DND-41 (cell line): ENCODE measurements around the gene SCEL.

Source experiments
- ATAC-seq: fragments of 200-7000 bp; cut with Tn5 transposase; 3 replicates; pipeline ENCODE4 v1.9.1; 2021; ENCODE audit warnings: low read depth; ENCODE audit not compliant: insufficient read depth
- DNase-seq: peaks from one replicate; pipeline ENCODE4 v3.0.0-alpha.2; 2020
- H2AFZ ChIP-seq: 2 replicates; pipeline ENCODE4 v1.6.0; 2012; ENCODE audit warnings: low read depth, low read length
- H3K27ac ChIP-seq: 2 replicates; pipeline ENCODE4 v1.5.1; 2012; ENCODE audit warnings: low read length, inconsistent platforms
- H3K27me3 ChIP-seq: fragments of 200-600 bp; sonication (generic); 2 replicates; pipeline ENCODE4 v1.6.0; 2012; ENCODE audit warnings: low read length, mild to moderate bottlenecking, inconsistent platforms; ENCODE audit not compliant: insufficient read depth, poor library complexity
- H3K36me3 ChIP-seq: 2 replicates; pipeline ENCODE4 v1.5.1; 2012; ENCODE audit warnings: low read length, inconsistent platforms; ENCODE audit not compliant: insufficient read depth
- H3K4me1 ChIP-seq: 2 replicates; pipeline ENCODE4 v1.5.1; 2012; ENCODE audit warnings: mild to moderate bottlenecking, low read length; ENCODE audit not compliant: insufficient read depth
- H3K4me2 ChIP-seq: 2 replicates; pipeline ENCODE4 v1.6.0; 2012; ENCODE audit warnings: mild to moderate bottlenecking, moderate library complexity, low read length, inconsistent platforms; ENCODE audit not compliant: insufficient read depth
- H3K4me3 ChIP-seq, 2 experiments: fragments of 200-600 bp in 1 of 2; shearing (Covaris generic) in 1 of 2; 2 replicates each; pipeline ENCODE4 v1.5.1; 2012 to 2016; ENCODE audit warnings: inconsistent platforms in 2 of 2, low read length in 2 of 2, mild to moderate bottlenecking in 2 of 2, low read depth in 1 of 2, moderate library complexity in 1 of 2
- H3K79me2 ChIP-seq: 2 replicates; pipeline ENCODE4 v1.6.0; 2012; ENCODE audit warnings: low read length, inconsistent platforms; ENCODE audit not compliant: insufficient read depth
- H3K9ac ChIP-seq: 2 replicates; pipeline ENCODE4 v1.6.0; 2012; ENCODE audit warnings: low read depth, mild to moderate bottlenecking, inconsistent platforms, low read length, moderate library complexity
- H3K9me3 ChIP-seq: 2 replicates; pipeline ENCODE4 v1.5.1; 2012; ENCODE audit warnings: low read length, moderate library complexity, mild to moderate bottlenecking, inconsistent platforms; ENCODE audit not compliant: insufficient read depth, severe bottlenecking
- H4K20me1 ChIP-seq: 2 replicates; pipeline ENCODE4 v1.6.0; 2012; ENCODE audit warnings: low read length; ENCODE audit not compliant: insufficient read depth
- EZH2 ChIP-seq: IDR thresholded peaks from 3 replicates; pipeline ENCODE4 v1.6.1; 2012; ENCODE audit warnings: borderline replicate concordance, low read depth, mild to moderate bottlenecking, moderate library complexity, low read length, inconsistent platforms; ENCODE audit not compliant: severe bottlenecking
- TF ChIP-seq, protein P1 (sequence below): IDR thresholded peaks from 2 replicates; pipeline ENCODE4 v1.5.1; 2012; ENCODE audit warnings: borderline replicate concordance, low read length, moderate library complexity, mild to moderate bottlenecking; ENCODE audit not compliant: poor library complexity, severe bottlenecking; ENCODE audit errors: extremely low read depth

Gene SCEL

DNA sequence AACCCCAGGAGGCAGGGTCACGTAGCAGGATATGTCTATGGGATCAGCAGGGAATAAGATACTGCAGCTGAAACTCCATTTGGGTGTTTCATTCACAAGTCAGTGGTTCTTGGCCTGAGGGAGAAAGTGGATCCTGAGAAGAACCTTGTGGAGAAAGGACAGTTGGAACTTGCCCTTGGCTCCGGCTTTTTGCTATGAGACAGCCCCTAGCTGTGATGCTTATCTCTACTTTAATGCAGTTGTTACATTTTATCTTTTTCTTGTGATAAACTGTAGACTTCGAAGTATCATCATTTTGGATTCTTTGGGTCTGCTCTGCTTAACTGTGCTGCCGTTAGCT lies 6.0 kb upstream of the SCEL start:
- no peak overlapping the region for H2AFZ ChIP-seq
- no peaks in the 10 kb centered on the region for H4K20me1 ChIP-seq
- no peak for DNase-seq
- ATAC-seq, result no peak
- no peaks in the 10 kb centered on the region for H3K4me1 ChIP-seq
- peaks cover 7% of the 10 kb centered on the region for H3K27me3 ChIP-seq
- H3K27ac ChIP-seq, result no peak overlapping the region
- H3K4me3 ChIP-seq, result no peak overlapping the region
- H3K36me3 ChIP-seq, result no peaks in the 10 kb centered on the region
- no peaks in the 10 kb centered on the region for H3K9me3 ChIP-seq
- H3K4me2 ChIP-seq, result no peak overlapping the region
- TF ChIP-seq, protein P1, sequence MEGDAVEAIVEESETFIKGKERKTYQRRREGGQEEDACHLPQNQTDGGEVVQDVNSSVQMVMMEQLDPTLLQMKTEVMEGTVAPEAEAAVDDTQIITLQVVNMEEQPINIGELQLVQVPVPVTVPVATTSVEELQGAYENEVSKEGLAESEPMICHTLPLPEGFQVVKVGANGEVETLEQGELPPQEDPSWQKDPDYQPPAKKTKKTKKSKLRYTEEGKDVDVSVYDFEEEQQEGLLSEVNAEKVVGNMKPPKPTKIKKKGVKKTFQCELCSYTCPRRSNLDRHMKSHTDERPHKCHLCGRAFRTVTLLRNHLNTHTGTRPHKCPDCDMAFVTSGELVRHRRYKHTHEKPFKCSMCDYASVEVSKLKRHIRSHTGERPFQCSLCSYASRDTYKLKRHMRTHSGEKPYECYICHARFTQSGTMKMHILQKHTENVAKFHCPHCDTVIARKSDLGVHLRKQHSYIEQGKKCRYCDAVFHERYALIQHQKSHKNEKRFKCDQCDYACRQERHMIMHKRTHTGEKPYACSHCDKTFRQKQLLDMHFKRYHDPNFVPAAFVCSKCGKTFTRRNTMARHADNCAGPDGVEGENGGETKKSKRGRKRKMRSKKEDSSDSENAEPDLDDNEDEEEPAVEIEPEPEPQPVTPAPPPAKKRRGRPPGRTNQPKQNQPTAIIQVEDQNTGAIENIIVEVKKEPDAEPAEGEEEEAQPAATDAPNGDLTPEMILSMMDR, result no peak
- no peak for TF ChIP-seq EZH2
- H3K9ac ChIP-seq, result no peak overlapping the region
- H3K79me2 ChIP-seq, result no peaks in the 10 kb centered on the region

GRCh38 chr13:77530875-77531274 lies 4.6 kb upstream of the SCEL start:
- ATAC-seq, result no peak
- Histone ChIP-seq H3K4me2 (no peak overlapping the region), H3K9ac (no peak overlapping the region), H2AFZ (no peak overlapping the region), H3K36me3 (no peaks in the 10 kb centered on the region), H3K4me3 (no peak overlapping the region), H4K20me1 (no peaks in the 10 kb centered on the region), H3K27me3 (peaks cover 12% of the 10 kb centered on the region), H3K4me1 (no peaks in the 10 kb centered on the region), H3K79me2 (no peaks in the 10 kb centered on the region), H3K9me3 (no peaks in the 10 kb centered on the region), H3K27ac (no peak overlapping the region)
- no peak for DNase-seq
- TF ChIP-seq, protein P1, result no peak
- TF ChIP-seq EZH2, result no peak

- Histone ChIP-seq H3K9me3 (no peaks in the 10 kb centered on the region), H2AFZ (no peak overlapping the region), H4K20me1 (no peaks in the 10 kb centered on the region), H3K27ac (no peak overlapping the region), H3K4me3 (no peak overlapping the region), H3K4me2 (no peak overlapping the region), H3K36me3 (no peaks in the 10 kb centered on the region), H3K79me2 (no peaks in the 10 kb centered on the region), H3K27me3 (peaks cover 12% of the 10 kb centered on the region), H3K9ac (no peak overlapping the region), H3K4me1 (no peaks in the 10 kb centered on the region)
- no peak for DNase-seq
- no peak for ATAC-seq
- TF ChIP-seq, protein P1, result no peak
- no peak for TF ChIP-seq EZH2
Observed at GRCh38 chr13:77532983-77533382, 2.5 kb upstream of the SCEL start.
